Measurements from ENCODE around the gene ZNFX1. TPM values are rescaled to one million over a fixed set of nuclear protein-coding genes. Genes with fewer than 3 reads are reported as not detected.

Gene ZNFX1
- total and polyA plus RNA-seq, 2 donors (not counting 1 experiment from before 2014, with no cell fraction given), result 10.3 to 37.9 TPM

GRCh38 chr20:49247792-49248191, 30.1 kb downstream of the ZNFX1 start:
- peaks cover 0 to 82% of the 10 kb centered on the region in 2 experiments for H3K36me3 ChIP-seq (replicated peaks in 1 of 2; ENCODE audit: control extremely low read depth in 1 of 2, control insufficient read depth in 1 of 2, extremely low read depth in 1 of 2, insufficient read depth in 2 of 2, low read length in 1 of 2)
- Mint-ChIP-seq H3K4me1 (peaks cover 3% of the 10 kb centered on the region), H3K27me3 (no peaks in the 10 kb centered on the region), H3K27ac (no peak overlapping the region), H3K4me3 (no peak overlapping the region), H3K9me3 (ENCODE audit: insufficient read depth) (no peaks in the 10 kb centered on the region)
- intact Hi-C loops (cut with micrococcal nuclease), result loop anchor here (2.0 kb wide), 1 partner anchor 75 kb away; no protein-coding TSS in a partner anchor
- H3K79me2 ChIP-seq (ENCODE audit: control insufficient read depth, insufficient read depth, low read length), result no peaks in the 10 kb centered on the region
- H2AFZ ChIP-seq (ENCODE audit: insufficient read depth, low read depth, low read length, poor library complexity, severe bottlenecking), result no peak overlapping the region
- DNase-seq (no peak), ATAC-seq (ENCODE audit: low read depth) (no peak)
- 30% methylated on average over 5 of the region's 5 CpGs for WGBS (ENCODE audit: insufficient coverage)
- no peak overlapping the region for H3K4me2 ChIP-seq (replicated peaks; ENCODE audit: low read depth, low read length, poor library complexity, severe bottlenecking)
- no peaks in the 10 kb centered on the region for H4K20me1 ChIP-seq (ENCODE audit: control insufficient read depth, insufficient read depth, low read length, poor library complexity, severe bottlenecking)
- H3K9ac ChIP-seq (ENCODE audit: low read length), result no peak overlapping the region
- CTCF ChIA-PET, result interaction anchor here (1.5 to 2.5 kb wide), 3 partner anchors 10 to 20 kb away, joined by 3 to 9 read pairs (median 6); no protein-coding TSS in a partner anchor
- POLR2A ChIA-PET, result no interaction called here
- TF ChIP-seq CTCF (IDR thresholded peaks at IDR 0.05) (no peak), EZH2 (IDR thresholded peaks at IDR 0.05; ENCODE audit: borderline replicate concordance, insufficient read depth, low read depth, low read length, poor library complexity, severe bottlenecking) (no peak)
- no peaks in the 10 kb centered on the region for H3K9me3 ChIP-seq (ENCODE audit: control extremely low read depth in 1 of 3, control insufficient read depth in 2 of 3, insufficient read depth in 1 of 3, low read length in 2 of 3)
- no peaks in the 10 kb centered on the region for H3K27me3 ChIP-seq (replicated peaks in 1 of 4; ENCODE audit: control extremely low read depth in 1 of 4, control insufficient read depth in 3 of 4, insufficient read depth in 4 of 4, low read length in 3 of 4)
- peak overlapping the region in 1 of 2 donors; percentile 6 for H3K27ac ChIP-seq (ENCODE audit: low read length in 2 of 2)
- H3K4me1 ChIP-seq (ENCODE audit: control insufficient read depth in 2 of 2, insufficient read depth in 2 of 2, low read length in 2 of 2), result no peaks in the 10 kb centered on the region
- no peak overlapping the region for H3K4me3 ChIP-seq (ENCODE audit: control extremely low read depth in 1 of 5, extremely low read depth in 1 of 5, insufficient read depth in 1 of 5, low read depth in 2 of 5, low read length in 4 of 5)

DNA sequence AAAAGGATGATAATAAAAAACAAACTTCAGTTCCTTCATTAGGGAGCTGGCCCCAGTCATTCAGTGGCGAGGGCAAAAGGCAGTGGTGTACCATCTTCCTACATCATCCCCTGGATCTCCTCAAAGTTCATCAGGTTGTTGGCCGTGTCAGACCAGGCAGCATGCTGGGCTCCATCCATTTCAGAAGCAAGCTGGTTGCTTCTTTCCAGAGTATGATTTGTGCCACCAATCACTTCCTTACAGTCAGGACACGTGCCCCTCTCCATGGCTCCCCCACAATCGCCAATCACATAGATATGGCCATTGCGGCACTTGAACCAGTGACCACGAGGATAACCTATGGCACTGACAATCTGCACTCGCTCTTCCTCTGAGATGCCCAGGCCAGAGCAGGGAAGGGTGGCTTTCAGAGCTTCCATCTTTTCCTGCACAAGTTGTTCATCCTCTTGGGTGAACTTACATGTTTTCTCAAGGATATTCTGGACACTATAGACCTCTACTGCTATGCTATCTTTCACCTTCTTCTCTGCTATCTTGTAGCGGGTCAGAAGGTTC, 30.6 kb downstream of the ZNFX1 start:
- no peak overlapping the region for H3K4me3 Mint-ChIP-seq
- 91% methylated on average over 8 of the region's 8 CpGs for WGBS (ENCODE audit: insufficient coverage)
- intact Hi-C loops (cut with micrococcal nuclease), result loop anchor here (2.0 kb wide), 1 partner anchor 76 kb away; no protein-coding TSS in a partner anchor
- no peak for DNase-seq
- Histone ChIP-seq H3K79me2 (ENCODE audit: control insufficient read depth, insufficient read depth, low read length) (no peaks in the 10 kb centered on the region), H3K4me1 (ENCODE audit: control insufficient read depth in 2 of 2, insufficient read depth in 2 of 2, low read length in 2 of 2) (no peaks in the 10 kb centered on the region), H3K36me3 (replicated peaks in 1 of 2; ENCODE audit: control extremely low read depth in 1 of 2, control insufficient read depth in 1 of 2, extremely low read depth in 1 of 2, insufficient read depth in 2 of 2, low read length in 1 of 2) (peaks cover 0 to 82% of the 10 kb centered on the region in 2 experiments), H3K9ac (ENCODE audit: low read length) (no peak overlapping the region), H2AFZ (ENCODE audit: insufficient read depth, low read depth, low read length, poor library complexity, severe bottlenecking) (no peak overlapping the region), H3K27me3 (replicated peaks in 1 of 4; ENCODE audit: control extremely low read depth in 1 of 4, control insufficient read depth in 3 of 4, insufficient read depth in 4 of 4, low read length in 3 of 4) (no peaks in the 10 kb centered on the region), H3K4me3 (ENCODE audit: control extremely low read depth in 1 of 5, extremely low read depth in 1 of 5, insufficient read depth in 1 of 5, low read depth in 2 of 5, low read length in 4 of 5) (no peak overlapping the region), H3K4me2 (replicated peaks; ENCODE audit: low read depth, low read length, poor library complexity, severe bottlenecking) (no peak overlapping the region), H3K27ac (ENCODE audit: low read length in 2 of 2) (no peak overlapping the region), H3K9me3 (ENCODE audit: control extremely low read depth in 1 of 3, control insufficient read depth in 2 of 3, insufficient read depth in 1 of 3, low read length in 2 of 3) (no peaks in the 10 kb centered on the region), H4K20me1 (ENCODE audit: control insufficient read depth, insufficient read depth, low read length, poor library complexity, severe bottlenecking) (no peaks in the 10 kb centered on the region)
- peaks cover 3% of the 10 kb centered on the region for H3K4me1 Mint-ChIP-seq
- H3K27ac Mint-ChIP-seq, result no peak overlapping the region
- TF ChIP-seq EZH2 (IDR thresholded peaks at IDR 0.05; ENCODE audit: borderline replicate concordance, insufficient read depth, low read depth, low read length, poor library complexity, severe bottlenecking), result no peak
- no peak for TF ChIP-seq CTCF (IDR thresholded peaks at IDR 0.05)
- CTCF ChIA-PET, result interaction anchor here (1.3 to 2.5 kb wide), 4 partner anchors 8 to 21 kb away, joined by 3 to 9 read pairs (median 6); no protein-coding TSS in a partner anchor
- no peaks in the 10 kb centered on the region for H3K9me3 Mint-ChIP-seq (ENCODE audit: insufficient read depth)
- no peaks in the 10 kb centered on the region for H3K27me3 Mint-ChIP-seq
- POLR2A ChIA-PET, result no interaction called here
- no peak for ATAC-seq (ENCODE audit: low read depth)

Measured in B cell (primary cell).